A673 (cell line): ENCODE data around the gene CTSC. TPM values are rescaled to one million over a fixed set of nuclear protein-coding genes. Genes with fewer than 3 reads are reported as not detected.
A peak's percentile ranks its signal among the peaks of the same experiment; 100 is the strongest.
"Not testable (repeated sequence)": the region's sequence is repeated elsewhere in the genome, so short reads cannot be mapped to it uniquely, and the experiment has no call there.

ENCODE experiments used
- BruUV-seq: library from RNA; stranded (reverse); fragments of 400-500 nt; replicated peaks from 2 replicates; lab custom pipeline; 2021; lab: Mats Ljungman, UMichigan
- CTCF ChIA-PET: fragments of 300-600 bp; sonication (Branson Sonifier 250); formaldehyde crosslinking; loops from one replicate; lab custom pipeline; 2022; ENCODE audit warnings: antibody characterized with exemption; lab: Charles Lee
- POLR2A ChIA-PET: fragments of 300-600 bp; sonication (Branson Sonifier 250); formaldehyde crosslinking; loops from one replicate; lab custom pipeline; 2022; ENCODE audit warnings: antibody characterized with exemption; ENCODE audit not compliant: low non-redundant PET; lab: Charles Lee
- DNase-seq: peaks from one replicate; pipeline ENCODE4 v3.0.0-alpha.2; 2015; ENCODE audit warnings: low spot score
- H3K27ac ChIP-seq: fragments of 200-600 bp; sonication (generic); 2 replicates; pipeline ENCODE4 v1.5.1; 2016; ENCODE audit warnings: mixed run types, low read depth, mild to moderate bottlenecking, mixed read lengths, antibody characterized with exemption, low read length; ENCODE audit not compliant: poor library complexity, severe bottlenecking
- H3K27me3 ChIP-seq: fragments of 200-600 bp; sonication (generic); replicated peaks from 2 replicates; pipeline ENCODE4 v1.6.1; 2017; ENCODE audit warnings: mixed run types, low read depth, mild to moderate bottlenecking, mixed read lengths, antibody characterized with exemption, low read length; ENCODE audit not compliant: insufficient read depth, poor library complexity
- H3K36me3 ChIP-seq: fragments of 200-600 bp; sonication (generic); 2 replicates; pipeline ENCODE4 v1.6.1; 2016; ENCODE audit warnings: mixed run types, mild to moderate bottlenecking, mixed read lengths, antibody characterized with exemption, low read length; ENCODE audit not compliant: insufficient read depth, poor library complexity, severe bottlenecking
- H3K4me1 ChIP-seq: fragments of 200-600 bp; sonication (generic); 2 replicates; pipeline ENCODE4 v1.6.1; 2017; ENCODE audit warnings: mixed run types, mild to moderate bottlenecking, mixed read lengths, antibody characterized with exemption, low read length; ENCODE audit not compliant: insufficient read depth, poor library complexity, severe bottlenecking
- H3K4me3 ChIP-seq: fragments of 200-600 bp; sonication (generic); 2 replicates; pipeline ENCODE4 v1.5.1; 2016; ENCODE audit warnings: low read depth, mixed run types, mild to moderate bottlenecking, mixed read lengths, low read length; ENCODE audit not compliant: poor library complexity, severe bottlenecking
- H3K9me3 ChIP-seq: fragments of 200-600 bp; sonication (generic); 2 replicates; pipeline ENCODE4 v1.6.1; 2016; ENCODE audit warnings: mixed run types, low read depth, mild to moderate bottlenecking, mixed read lengths, antibody characterized with exemption, low read length; ENCODE audit not compliant: poor library complexity, severe bottlenecking
- EZH2 ChIP-seq: fragments of 200-600 bp; sonication (generic); IDR thresholded peaks from 2 replicates; pipeline ENCODE4 v1.6.1; 2017; ENCODE audit warnings: borderline replicate concordance, low read depth, mild to moderate bottlenecking, mixed read lengths, antibody characterized with exemption, low read length; ENCODE audit not compliant: poor library complexity, severe bottlenecking
- intact Hi-C: fragments of 100-400 bp; cut with micrococcal nuclease; formaldehyde crosslinking; loops from one replicate; pipeline ENCODE4 v1.10.0; 2022; ENCODE audit not compliant: unreplicated experiment
- total RNA-seq: library from RNA; stranded (reverse); gene quantifications from 2 replicates; pipeline ENCODE4 v1.2.3, GENCODE V29; 2021
- TF ChIP-seq, protein P1 (sequence below): fragments of 300-800, 200-600 bp; sonication (generic); conservative IDR thresholded peaks from 2 replicates; pipeline ENCODE4 v1.5.1; 2017; ENCODE audit warnings: low read depth, mild to moderate bottlenecking, antibody characterized with exemption, low read length, moderate library complexity, mixed read lengths

The CTSC gene
- total RNA-seq, 1 experiment from 2014 or later: 116 TPM

DNA sequence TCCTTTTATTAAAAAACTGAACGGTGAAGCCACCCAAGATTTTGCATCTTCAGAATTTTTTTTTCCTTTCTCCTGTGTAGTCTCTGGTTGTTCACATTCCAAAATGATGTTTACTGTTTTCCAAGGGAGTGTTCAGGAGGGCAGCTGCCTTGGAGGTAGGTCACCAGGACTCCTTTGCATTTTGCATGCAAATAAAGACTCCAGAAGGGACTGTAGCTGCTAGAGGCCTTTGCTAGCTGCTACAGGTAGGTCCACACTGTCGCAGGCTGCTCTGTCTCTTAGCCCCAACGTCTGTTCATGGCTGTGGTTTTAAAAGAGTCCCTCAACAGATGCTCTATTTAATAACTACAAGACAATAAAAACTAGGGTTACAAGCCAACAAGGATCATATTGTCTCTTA is 11.4 kb downstream of the CTSC start:
- intact Hi-C loops: loop anchor here (5.0 kb wide), 1 partner anchor 216 kb away; no protein-coding TSS in a partner anchor
- BruUV-seq: no TSS peak
- peaks cover 12% of the 10 kb centered on the region for H3K36me3 ChIP-seq
- H3K4me1 ChIP-seq: peaks cover 50% of the 10 kb centered on the region
- H3K9me3 ChIP-seq: no peaks in the 10 kb centered on the region
- H3K27ac ChIP-seq: peak overlapping the region; percentile 25
- DNase-seq: no peak
- H3K4me3 ChIP-seq: no peak overlapping the region
- ChIA-PET CTCF (no interaction called here), POLR2A (no interaction called here)
- TF ChIP-seq EZH2: no peak
- TF ChIP-seq, protein P1, sequence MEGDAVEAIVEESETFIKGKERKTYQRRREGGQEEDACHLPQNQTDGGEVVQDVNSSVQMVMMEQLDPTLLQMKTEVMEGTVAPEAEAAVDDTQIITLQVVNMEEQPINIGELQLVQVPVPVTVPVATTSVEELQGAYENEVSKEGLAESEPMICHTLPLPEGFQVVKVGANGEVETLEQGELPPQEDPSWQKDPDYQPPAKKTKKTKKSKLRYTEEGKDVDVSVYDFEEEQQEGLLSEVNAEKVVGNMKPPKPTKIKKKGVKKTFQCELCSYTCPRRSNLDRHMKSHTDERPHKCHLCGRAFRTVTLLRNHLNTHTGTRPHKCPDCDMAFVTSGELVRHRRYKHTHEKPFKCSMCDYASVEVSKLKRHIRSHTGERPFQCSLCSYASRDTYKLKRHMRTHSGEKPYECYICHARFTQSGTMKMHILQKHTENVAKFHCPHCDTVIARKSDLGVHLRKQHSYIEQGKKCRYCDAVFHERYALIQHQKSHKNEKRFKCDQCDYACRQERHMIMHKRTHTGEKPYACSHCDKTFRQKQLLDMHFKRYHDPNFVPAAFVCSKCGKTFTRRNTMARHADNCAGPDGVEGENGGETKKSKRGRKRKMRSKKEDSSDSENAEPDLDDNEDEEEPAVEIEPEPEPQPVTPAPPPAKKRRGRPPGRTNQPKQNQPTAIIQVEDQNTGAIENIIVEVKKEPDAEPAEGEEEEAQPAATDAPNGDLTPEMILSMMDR: no peak
- H3K27me3 ChIP-seq: no peaks in the 10 kb centered on the region

DNA sequence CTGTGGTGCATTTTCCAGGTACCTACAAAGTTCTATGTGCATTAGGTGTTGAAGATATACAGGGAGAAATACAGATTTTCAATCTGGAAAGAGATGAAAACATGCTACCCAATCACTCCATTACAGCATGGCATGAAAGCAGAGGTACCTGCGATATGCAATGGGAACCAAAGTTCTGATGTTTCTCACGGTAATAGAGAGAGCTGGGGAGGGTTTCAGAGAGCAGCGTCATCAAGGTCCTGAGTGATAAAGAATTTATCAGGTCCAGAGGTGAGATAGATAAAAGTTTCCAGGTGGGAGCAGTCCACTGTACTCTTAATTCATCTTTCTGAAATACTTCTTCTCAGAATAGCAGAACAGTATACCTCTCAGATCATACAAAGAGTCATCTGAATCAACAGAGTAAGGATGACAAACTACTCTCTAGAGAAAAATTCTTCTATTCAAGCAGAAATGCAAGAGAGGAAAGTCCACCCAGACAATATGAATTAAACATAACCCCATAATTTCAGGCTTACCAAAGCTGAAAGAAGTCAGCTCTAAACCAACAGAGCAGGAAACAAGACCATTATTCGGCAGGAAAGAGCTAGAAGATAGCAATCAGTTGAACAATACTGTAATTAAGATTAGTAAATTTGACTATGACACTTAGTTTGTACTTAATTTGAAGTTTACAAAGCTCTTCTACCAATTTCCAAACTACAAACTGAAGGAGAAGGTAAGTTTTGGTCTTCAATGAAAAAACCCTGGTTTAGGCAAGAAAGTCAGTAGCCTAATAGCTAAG is 12.8 kb downstream of the CTSC start:
- Histone ChIP-seq H3K4me1 (peaks cover 56% of the 10 kb centered on the region), H3K9me3 (no peaks in the 10 kb centered on the region), H3K4me3 (no peak overlapping the region), H3K27ac (peak overlapping the region; percentile 25), H3K27me3 (no peaks in the 10 kb centered on the region), H3K36me3 (peaks cover 12% of the 10 kb centered on the region)
- ChIA-PET CTCF (no interaction called here), POLR2A (no interaction called here)
- no TSS peak for BruUV-seq
- peak; percentile 94 for DNase-seq
- TF ChIP-seq EZH2: no peak
- TF ChIP-seq, protein P1: no peak
- intact Hi-C loops: loop anchor here (5.0 kb wide), 1 partner anchor 218 kb away; no protein-coding TSS in a partner anchor

DNA sequence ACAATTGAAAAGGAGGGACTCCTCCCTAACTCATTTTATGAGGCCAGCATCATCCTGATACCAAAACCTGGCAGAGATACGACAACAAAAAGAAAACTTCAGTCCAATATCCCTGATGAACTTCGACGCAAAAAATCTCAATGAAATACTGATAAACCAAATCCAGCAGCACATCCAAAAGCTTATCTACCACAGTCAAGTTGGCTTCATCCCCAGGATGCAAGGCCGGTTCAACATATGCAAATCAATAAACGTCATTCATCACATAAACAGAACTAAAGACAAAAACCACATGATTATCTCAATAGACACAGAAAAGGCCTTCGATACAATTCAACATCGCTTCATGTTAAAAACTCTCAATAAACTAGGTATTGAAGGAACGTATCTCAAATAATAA is 14.7 kb downstream of the CTSC start:
- POLR2A ChIA-PET, H3K27ac ChIP-seq, intact Hi-C loops, CTCF ChIA-PET, H3K9me3 ChIP-seq, BruUV-seq, DNase-seq, H3K4me3 ChIP-seq, H3K27me3 ChIP-seq: not testable (repeated sequence)
- Histone ChIP-seq H3K4me1 (peaks cover 48% of the 10 kb centered on the region), H3K36me3 (peaks cover 12% of the 10 kb centered on the region)

DNA sequence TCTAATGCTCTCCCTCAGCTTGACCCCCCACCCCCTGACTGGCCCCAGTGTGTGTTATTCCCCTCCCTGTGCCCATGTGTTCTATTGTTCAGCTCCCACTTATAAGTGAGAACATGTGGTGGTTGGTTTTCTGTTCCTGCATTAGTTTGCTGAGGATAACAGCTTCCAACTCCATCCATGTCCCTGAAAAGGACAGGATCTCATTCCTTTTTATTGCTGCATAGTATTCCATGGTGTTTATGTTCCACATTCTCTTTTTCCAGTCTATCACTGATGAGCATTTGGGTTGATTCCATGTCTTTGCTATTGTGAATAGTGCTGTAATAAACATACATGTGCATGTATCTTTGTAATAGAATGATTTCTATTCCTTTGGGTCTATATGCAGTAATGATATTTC is 16.1 kb downstream of the CTSC start:
- peaks cover 12% of the 10 kb centered on the region for H3K36me3 ChIP-seq
- H3K27me3 ChIP-seq, intact Hi-C loops, CTCF ChIA-PET, H3K27ac ChIP-seq, H3K9me3 ChIP-seq, BruUV-seq, DNase-seq, H3K4me3 ChIP-seq, POLR2A ChIA-PET: not testable (repeated sequence)
- H3K4me1 ChIP-seq: peaks cover 35% of the 10 kb centered on the region
